SK-N-MC (cell line): ENCODE data around the gene CEBPE.

Source experiments
- DNase-seq: peaks from one replicate; pipeline ENCODE4 v3.0.0-alpha.2; 2011; ENCODE audit warnings: low read depth, low spot score
- H3K27ac ChIP-seq: fragments of 200-600 bp; sonication (generic); 2 replicates; pipeline ENCODE4 v1.5.1; 2016; ENCODE audit warnings: mixed run types
- H3K36me3 ChIP-seq: fragments of 200-600 bp; sonication (generic); 2 replicates; pipeline ENCODE4 v1.6.1; 2017; ENCODE audit warnings: antibody characterized with exemption, low read length, mixed read lengths; ENCODE audit not compliant: insufficient read depth
- H3K4me3 ChIP-seq: fragments of 200-600 bp; sonication (generic); 2 replicates; pipeline ENCODE4 v1.5.1; 2016
- H3K9ac ChIP-seq: fragments of 200-600 bp; sonication (generic); 2 replicates; pipeline ENCODE4 v1.8.0; 2017; ENCODE audit warnings: mixed run types, mixed read lengths; ENCODE audit not compliant: insufficient read length
- H3K9me3 ChIP-seq: fragments of 200-600 bp; sonication (generic); 2 replicates; pipeline ENCODE4 v1.6.1; 2017; ENCODE audit warnings: low read depth, mild to moderate bottlenecking, antibody characterized with exemption, low read length, moderate library complexity, mixed read lengths
- EZH2 ChIP-seq: fragments of 200-600 bp; sonication (generic); IDR thresholded peaks from one replicate; pipeline ENCODE4 v1.6.1; 2017; ENCODE audit warnings: antibody characterized with exemption
- FOXP2 ChIP-seq: optimal IDR thresholded peaks from 2 replicates; pipeline ENCODE3; 2011; ENCODE audit warnings: mild to moderate bottlenecking, moderate library complexity; ENCODE audit not compliant: insufficient read depth; ENCODE audit errors: extremely low read length, control extremely low read depth
- POLR2AphosphoS5 ChIP-seq: IDR thresholded peaks from 2 replicates; pipeline ENCODE4 v1.6.1; 2012; ENCODE audit warnings: mild to moderate bottlenecking, low read depth, low read length, borderline replicate concordance

CEBPE gene

GRCh38 chr14:23128969-23129758, 10.1 kb upstream of the CEBPE start:
- no peak overlapping the region for H3K27ac ChIP-seq
- no peak for DNase-seq
- H3K9me3 ChIP-seq: no peaks in the 10 kb centered on the region
- no peak overlapping the region for H3K9ac ChIP-seq
- no peak for TF ChIP-seq EZH2
- TF ChIP-seq POLR2AphosphoS5: no peak
- TF ChIP-seq FOXP2: no peak
- no peak overlapping the region for H3K4me3 ChIP-seq
- peaks cover 29% of the 10 kb centered on the region for H3K36me3 ChIP-seq

GRCh38 chr14:23127861-23128260, 8.8 kb upstream of the CEBPE start:
- Histone ChIP-seq H3K27ac (no peak overlapping the region), H3K9me3 (no peaks in the 10 kb centered on the region), H3K9ac (no peak overlapping the region), H3K4me3 (no peak overlapping the region), H3K36me3 (peaks cover 29% of the 10 kb centered on the region)
- DNase-seq: no peak
- TF ChIP-seq FOXP2 (no peak), POLR2AphosphoS5 (no peak), EZH2 (no peak)

DNA sequence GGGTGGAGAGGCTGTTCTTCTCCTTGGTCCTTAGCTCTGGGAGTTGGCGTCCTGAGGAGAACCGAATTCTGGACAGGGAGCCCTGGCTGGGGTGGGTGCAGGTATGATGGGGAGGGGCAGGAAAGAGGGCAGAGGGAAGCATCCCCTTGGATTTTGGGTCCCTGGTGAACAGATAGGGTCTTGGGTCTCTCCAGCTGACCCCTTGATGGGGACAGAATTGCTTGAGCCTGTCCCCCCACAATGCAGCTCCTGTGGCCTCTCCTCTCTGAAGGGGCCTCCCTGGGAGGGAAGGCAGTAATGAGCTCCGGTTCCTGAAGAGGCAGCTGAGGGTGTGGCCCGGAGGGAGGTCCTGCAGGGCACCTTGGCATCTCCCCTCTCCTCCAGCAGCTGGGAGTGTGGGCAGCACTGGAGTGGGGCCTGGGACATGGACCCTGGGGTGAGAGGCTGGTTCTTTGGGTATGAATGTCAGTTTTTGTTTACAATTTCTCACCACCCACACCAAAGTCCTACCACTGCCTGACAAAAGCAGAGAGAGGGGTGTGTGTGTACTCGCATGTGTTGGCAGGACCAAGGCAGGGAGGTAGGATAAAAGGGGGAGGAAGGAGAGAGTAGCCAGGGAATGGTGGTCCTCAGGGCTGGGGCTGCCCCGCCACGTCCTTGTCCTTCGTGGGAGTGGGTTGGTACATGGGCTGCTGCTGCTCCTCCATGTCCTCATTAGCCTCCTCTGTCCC, 7.7 kb upstream of the CEBPE start:
- Histone ChIP-seq H3K27ac (no peak overlapping the region), H3K4me3 (no peak overlapping the region), H3K36me3 (peaks cover 29% of the 10 kb centered on the region), H3K9me3 (no peaks in the 10 kb centered on the region), H3K9ac (no peak overlapping the region)
- TF ChIP-seq EZH2: no peak
- TF ChIP-seq POLR2AphosphoS5: no peak
- no peak for TF ChIP-seq FOXP2
- DNase-seq: no peak

- peaks cover 23% of the 10 kb centered on the region for H3K36me3 ChIP-seq
- no peak overlapping the region for H3K27ac ChIP-seq
- no peaks in the 10 kb centered on the region for H3K9me3 ChIP-seq
- no peak overlapping the region for H3K9ac ChIP-seq
- TF ChIP-seq FOXP2 (no peak), EZH2 (no peak), POLR2AphosphoS5 (no peak)
- no peak overlapping the region for H3K4me3 ChIP-seq
- no peak for DNase-seq
Observed at GRCh38 chr14:23125933-23126524, 7.0 kb upstream of the CEBPE start.

GRCh38 chr14:23125011-23125410, 6.0 kb upstream of the CEBPE start:
- DNase-seq: no peak
- no peaks in the 10 kb centered on the region for H3K9me3 ChIP-seq
- no peak overlapping the region for H3K9ac ChIP-seq
- H3K27ac ChIP-seq: peak overlapping the region; percentile 49
- H3K36me3 ChIP-seq: peaks cover 19% of the 10 kb centered on the region
- no peak overlapping the region for H3K4me3 ChIP-seq
- no peak for TF ChIP-seq EZH2
- TF ChIP-seq FOXP2: no peak
- TF ChIP-seq POLR2AphosphoS5: no peak

- Histone ChIP-seq H3K9ac (no peak overlapping the region), H3K4me3 (no peak overlapping the region), H3K36me3 (peaks cover 14% of the 10 kb centered on the region), H3K9me3 (no peaks in the 10 kb centered on the region), H3K27ac (peak overlapping the region; percentile 49; the same call in 1 of the 2 replicates)
- no peak for DNase-seq
- TF ChIP-seq POLR2AphosphoS5 (no peak), EZH2 (no peak), FOXP2 (no peak)
Observed at GRCh38 chr14:23124337-23124954, 5.4 kb upstream of the CEBPE start.

GRCh38 chr14:23123419-23123818, 4.4 kb upstream of the CEBPE start:
- Histone ChIP-seq H3K9ac (no peak overlapping the region), H3K27ac (no peak overlapping the region), H3K4me3 (no peak overlapping the region), H3K36me3 (peaks cover 4% of the 10 kb centered on the region; the same call in 1 of the 2 replicates), H3K9me3 (no peaks in the 10 kb centered on the region)
- TF ChIP-seq POLR2AphosphoS5 (no peak), EZH2 (no peak), FOXP2 (no peak)
- no peak for DNase-seq

- no peaks in the 10 kb centered on the region for H3K9me3 ChIP-seq
- no peak overlapping the region for H3K4me3 ChIP-seq
- TF ChIP-seq FOXP2 (no peak), EZH2 (no peak), POLR2AphosphoS5 (no peak)
- H3K27ac ChIP-seq: no peak overlapping the region
- H3K9ac ChIP-seq: no peak overlapping the region
- H3K36me3 ChIP-seq: no peaks in the 10 kb centered on the region; the same call in 1 of the 2 replicates
- no peak for DNase-seq
Observed at GRCh38 chr14:23122086-23122485, 3.0 kb upstream of the CEBPE start.

GRCh38 chr14:23121361-23121771, 2.3 kb upstream of the CEBPE start:
- Histone ChIP-seq H3K4me3 (no peak overlapping the region), H3K9ac (no peak overlapping the region), H3K9me3 (no peaks in the 10 kb centered on the region), H3K36me3 (no peaks in the 10 kb centered on the region; the same call in 1 of the 2 replicates), H3K27ac (no peak overlapping the region)
- TF ChIP-seq EZH2: no peak
- TF ChIP-seq POLR2AphosphoS5: no peak
- no peak for TF ChIP-seq FOXP2
- no peak for DNase-seq
